Thymus (tissue), 11 donors: ENCODE measurements around the gene BROX. TPM values are rescaled to one million over a fixed set of nuclear protein-coding genes. Genes with fewer than 3 reads are reported as not detected.
"Not testable (repeated sequence)": the region's sequence is repeated elsewhere in the genome, so short reads cannot be mapped to it uniquely, and the experiment has no call there.

ENCODE experiments used
- DNase-seq, 9 donors: peaks; one replicate each; pipeline ENCODE4 v3.0.0-alpha.2; 2013; ENCODE audit warnings: low spot score in 9 of 9, low read depth in 6 of 9, missing footprints in 1 of 9
- H3K27ac ChIP-seq, 2 donors: one replicate each; pipeline ENCODE4 v1.5.1; 2013; ENCODE audit warnings: control low read depth in 1 of 2, low read depth in 1 of 2, low read length in 1 of 2, mild to moderate bottlenecking in 1 of 2, moderate library complexity in 1 of 2
- H3K27me3 ChIP-seq, 2 donors: one replicate each; pipeline ENCODE4 v1.5.1; 2013; ENCODE audit warnings: low read length in 1 of 2; ENCODE audit not compliant: control insufficient read depth in 2 of 2, insufficient read depth in 1 of 2
- H3K36me3 ChIP-seq, 2 donors: one replicate each; pipeline ENCODE4 v1.5.1; 2013; ENCODE audit warnings: low read length in 1 of 2, mild to moderate bottlenecking in 1 of 2, moderate library complexity in 1 of 2; ENCODE audit not compliant: control insufficient read depth in 2 of 2, insufficient read depth in 2 of 2
- H3K4me1 ChIP-seq, 2 donors: one replicate each; pipeline ENCODE4 v1.5.1; 2013; ENCODE audit warnings: low read length in 2 of 2; ENCODE audit not compliant: control insufficient read depth in 2 of 2, insufficient read depth in 2 of 2
- H3K4me3 ChIP-seq, 2 donors: one replicate each; pipeline ENCODE4 v1.5.1; 2013; ENCODE audit warnings: low read length in 2 of 2, control low read depth in 1 of 2, mild to moderate bottlenecking in 1 of 2
- H3K9me3 ChIP-seq, 2 donors: one replicate each; pipeline ENCODE4 v1.5.1; 2013; ENCODE audit warnings: low read length in 1 of 2, mild to moderate bottlenecking in 1 of 2; ENCODE audit not compliant: control insufficient read depth in 2 of 2, insufficient read depth in 1 of 2
- WGBS: extraction: QIAGEN DNeasy Blood & Tissue Kit; methylation state at CpG from one replicate; pipeline ENCODE4 v1.1.7; 2013; 5-methylcytosine and 5-hydroxymethylcytosine counted together
- polyA plus RNA-seq: library from polyadenylated mRNA; stranded (reverse); fragments of 200-250 nt; gene quantifications from one replicate; pipeline ENCODE4 v1.2.3, GENCODE V29; 2013
- total RNA-seq: library from RNA; stranded (reverse); fragments of 120-200 nt; gene quantifications from one replicate; pipeline ENCODE4 v1.2.4, GENCODE V29; 2013
- donor health status: healthy.

Gene BROX
- total and polyA plus RNA-seq, 2 donors, result 27.5 to 35.8 TPM

- Histone ChIP-seq H3K27me3 (no peaks in the 10 kb centered on the region), H3K27ac (no peak overlapping the region), H3K9me3 (no peaks in the 10 kb centered on the region), H3K4me3 (no peak overlapping the region), H3K36me3 (no peaks in the 10 kb centered on the region), H3K4me1 (no peaks in the 10 kb centered on the region)
- no peak for DNase-seq
- 97% methylated on average over 5 of the region's 5 CpGs for WGBS
These were observed 47.2 kb downstream of the BROX start for GRCh38 chr1:222759451-222760035.

- no peak overlapping the region for H3K4me3 ChIP-seq
- DNase-seq, result no peak
- WGBS, result 90% methylated on average over 1 of the region's 1 CpG
- no peaks in the 10 kb centered on the region for H3K36me3 ChIP-seq
- no peak overlapping the region for H3K27ac ChIP-seq
- H3K4me1 ChIP-seq, result no peaks in the 10 kb centered on the region
- H3K9me3 ChIP-seq, result no peaks in the 10 kb centered on the region
- H3K27me3 ChIP-seq, result no peaks in the 10 kb centered on the region
These were observed 48.7 kb downstream of the BROX start for GRCh38 chr1:222761083-222761482.

- not testable (repeated sequence) for H3K27me3 ChIP-seq, H3K36me3 ChIP-seq, H3K9me3 ChIP-seq, H3K4me3 ChIP-seq, H3K27ac ChIP-seq, H3K4me1 ChIP-seq, DNase-seq
- 96% methylated on average over 4 of the region's 4 CpGs for WGBS
These were observed 49.8 kb downstream of the BROX start for GRCh38 chr1:222762178-222762577.

- no peaks in the 10 kb centered on the region for H3K27me3 ChIP-seq
- WGBS, result 9% methylated on average over 5 of the region's 5 CpGs
- peaks cover 0 to 9% of the 10 kb centered on the region in 2 donors for H3K4me1 ChIP-seq
- H3K27ac ChIP-seq, result no peak overlapping the region
- H3K4me3 ChIP-seq, result no peak overlapping the region
- peak in 1 of 9 donors; percentile 28 for DNase-seq
- H3K36me3 ChIP-seq, result no peaks in the 10 kb centered on the region
- H3K9me3 ChIP-seq, result peaks cover 0 to 4% of the 10 kb centered on the region in 2 donors
These were observed 54.8 kb downstream of the BROX start for GRCh38 chr1:222767152-222767571.

- peaks cover 0 to 4% of the 10 kb centered on the region in 2 donors for H3K9me3 ChIP-seq
- DNase-seq, result no peak
- H3K4me1 ChIP-seq, result peaks cover 0 to 20% of the 10 kb centered on the region in 2 donors
- H3K27ac ChIP-seq, result no peak overlapping the region
- H3K36me3 ChIP-seq, result no peaks in the 10 kb centered on the region
- H3K27me3 ChIP-seq, result no peaks in the 10 kb centered on the region
- H3K4me3 ChIP-seq, result no peak overlapping the region
These were observed 56.2 kb downstream of the BROX start for GRCh38 chr1:222768592-222768991.

- H3K27ac ChIP-seq, result no peak overlapping the region
- WGBS, result 97% methylated on average over 1 of the region's 1 CpG
- H3K4me1 ChIP-seq, result peaks cover 0 to 20% of the 10 kb centered on the region in 2 donors
- H3K36me3 ChIP-seq, result no peaks in the 10 kb centered on the region
- H3K9me3 ChIP-seq, result peaks cover 0 to 4% of the 10 kb centered on the region in 2 donors
- no peak for DNase-seq
- H3K27me3 ChIP-seq, result no peaks in the 10 kb centered on the region
- H3K4me3 ChIP-seq, result no peak overlapping the region
These were observed 56.8 kb downstream of the BROX start for GRCh38 chr1:222769181-222769580.

- WGBS, result 98% methylated on average over 2 of the region's 2 CpGs
- no peak for DNase-seq
These were observed 57.7 kb downstream of the BROX start for GRCh38 chr1:222769971-222770620.

GRCh38 chr1:222772996-222773379 lies 60.6 kb downstream of the BROX start:
- peak overlapping the region in 1 of 2 donors; percentile 26 for H3K27ac ChIP-seq
- WGBS, result 11% methylated on average over 4 of the region's 4 CpGs

More at GRCh38 chr1:222769971-222770620, 57.7 kb downstream of the BROX start:
- Histone ChIP-seq H3K27me3 (no peaks in the 10 kb centered on the region), H3K9me3 (peaks cover 0 to 4% of the 10 kb centered on the region in 2 donors), H3K36me3 (no peaks in the 10 kb centered on the region), H3K4me3 (no peak overlapping the region), H3K4me1 (peaks cover 0 to 20% of the 10 kb centered on the region in 2 donors), H3K27ac (no peak overlapping the region)

GRCh38 chr1:222777463-222777862 lies 65.1 kb downstream of the BROX start:
- H3K4me1 ChIP-seq, result peaks cover 0 to 8% of the 10 kb centered on the region in 2 donors
- H3K9me3 ChIP-seq, result peaks cover 0 to 2% of the 10 kb centered on the region in 2 donors
- no peaks in the 10 kb centered on the region for H3K27me3 ChIP-seq
- DNase-seq, result no peak
- no peak overlapping the region for H3K27ac ChIP-seq
- WGBS, result 98% methylated on average over 1 of the region's 1 CpG
- no peak overlapping the region for H3K4me3 ChIP-seq
- H3K36me3 ChIP-seq, result no peaks in the 10 kb centered on the region

More at GRCh38 chr1:222772996-222773379, 60.6 kb downstream of the BROX start:
- peak in 4 of 9 donors; percentile 6 to 31 (median 15) for DNase-seq
- H3K4me1 ChIP-seq, result peaks cover 0 to 14% of the 10 kb centered on the region in 2 donors
- no peaks in the 10 kb centered on the region for H3K27me3 ChIP-seq
- no peaks in the 10 kb centered on the region for H3K36me3 ChIP-seq
- H3K9me3 ChIP-seq, result peaks cover 0 to 4% of the 10 kb centered on the region in 2 donors
- no peak overlapping the region for H3K4me3 ChIP-seq
